Activated CD4-positive, alpha-beta T cell treated with anti-CD3 and anti-CD28 coated beads, Interleukin-2, amount 10 ng/mL, durations not matched to agents 24 days and 14 days (primary cell): Measurements from ENCODE around the gene MSL3B.

Experiments used
- DNase-seq: peaks from one replicate; pipeline ENCODE4 v3.0.0; 2022
- H3K27ac Mint-ChIP-seq: one replicate; pipeline ENCODE4 v1.8.0; 2022; ENCODE audit warnings: mild to moderate bottlenecking, mixed read lengths
- H3K27me3 Mint-ChIP-seq: one replicate; pipeline ENCODE4 v1.8.0; 2022; ENCODE audit warnings: mixed read lengths
- H3K36me3 Mint-ChIP-seq: one replicate; pipeline ENCODE4 v1.8.0; 2022; ENCODE audit warnings: low read depth, mild to moderate bottlenecking, mixed read lengths
- H3K4me1 Mint-ChIP-seq: one replicate; pipeline ENCODE4 v1.8.0; 2021; ENCODE audit warnings: mixed read lengths
- H3K4me3 Mint-ChIP-seq: one replicate; pipeline ENCODE4 v1.8.0; 2022; ENCODE audit warnings: mild to moderate bottlenecking, moderate library complexity, mixed read lengths
- H3K9me3 Mint-ChIP-seq: one replicate; pipeline ENCODE4 v1.8.0; 2021; ENCODE audit warnings: mixed read lengths
- intact Hi-C: fragments of 100-400 bp; cut with micrococcal nuclease; formaldehyde crosslinking; loops from one replicate; pipeline ENCODE4 v1.15.1; 2023

MSL3B gene

GRCh38 chr2:233865838-233866237 lies 2.3 kb downstream of the MSL3B start:
- peaks cover 17% of the 10 kb centered on the region for H3K4me1 Mint-ChIP-seq
- H3K4me3 Mint-ChIP-seq = no peak overlapping the region
- intact Hi-C loops = no loop called here
- peaks cover 29% of the 10 kb centered on the region for H3K36me3 Mint-ChIP-seq
- no peak overlapping the region for H3K27ac Mint-ChIP-seq
- H3K9me3 Mint-ChIP-seq = peaks cover 6% of the 10 kb centered on the region
- peaks cover 12% of the 10 kb centered on the region for H3K27me3 Mint-ChIP-seq
- peak; percentile 64 for DNase-seq

DNA sequence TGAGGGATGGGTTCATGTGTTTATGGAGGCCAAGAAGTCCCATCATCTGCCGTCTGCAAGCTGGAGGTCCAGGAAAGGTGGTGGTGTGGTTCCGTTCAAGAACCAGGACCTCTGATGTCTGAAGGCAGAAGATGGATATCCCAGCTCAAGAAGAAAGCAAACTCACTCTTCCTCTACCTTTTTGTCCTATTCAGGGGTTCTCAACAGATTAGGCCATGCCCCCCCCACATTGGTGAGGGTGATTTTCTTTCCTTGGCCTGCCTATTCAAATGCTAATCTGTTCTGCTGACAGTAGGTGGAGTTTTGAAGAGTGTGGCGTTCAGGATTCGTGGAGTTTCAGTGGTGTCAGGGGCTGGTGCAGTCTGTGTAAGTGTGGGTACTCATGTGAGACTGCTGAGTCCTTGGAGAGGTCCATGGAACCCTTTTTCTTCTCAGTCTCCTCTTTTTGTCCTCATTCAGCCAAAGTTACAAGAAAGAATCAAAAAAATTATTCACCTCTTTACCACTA lies 5.9 kb downstream of the MSL3B start:
- H3K27ac Mint-ChIP-seq = no peak overlapping the region
- peaks cover 18% of the 10 kb centered on the region for H3K4me1 Mint-ChIP-seq
- H3K4me3 Mint-ChIP-seq = no peak overlapping the region
- DNase-seq = peak; percentile 44
- intact Hi-C loops = no loop called here
- peaks cover 12% of the 10 kb centered on the region for H3K27me3 Mint-ChIP-seq
- peaks cover 23% of the 10 kb centered on the region for H3K36me3 Mint-ChIP-seq
- H3K9me3 Mint-ChIP-seq = no peaks in the 10 kb centered on the region

- DNase-seq = peak; percentile 33
- Mint-ChIP-seq H3K36me3 (peaks cover 8% of the 10 kb centered on the region), H3K27ac (no peak overlapping the region), H3K9me3 (no peaks in the 10 kb centered on the region), H3K4me3 (no peak overlapping the region), H3K27me3 (peaks cover 12% of the 10 kb centered on the region), H3K4me1 (peaks cover 23% of the 10 kb centered on the region)
- intact Hi-C loops = loop anchor here (10.0 kb wide), 1 partner anchor 304 kb away; no protein-coding TSS in a partner anchor
Measured at GRCh38 chr2:233858331-233858730, 9.9 kb downstream of the MSL3B start.

DNA sequence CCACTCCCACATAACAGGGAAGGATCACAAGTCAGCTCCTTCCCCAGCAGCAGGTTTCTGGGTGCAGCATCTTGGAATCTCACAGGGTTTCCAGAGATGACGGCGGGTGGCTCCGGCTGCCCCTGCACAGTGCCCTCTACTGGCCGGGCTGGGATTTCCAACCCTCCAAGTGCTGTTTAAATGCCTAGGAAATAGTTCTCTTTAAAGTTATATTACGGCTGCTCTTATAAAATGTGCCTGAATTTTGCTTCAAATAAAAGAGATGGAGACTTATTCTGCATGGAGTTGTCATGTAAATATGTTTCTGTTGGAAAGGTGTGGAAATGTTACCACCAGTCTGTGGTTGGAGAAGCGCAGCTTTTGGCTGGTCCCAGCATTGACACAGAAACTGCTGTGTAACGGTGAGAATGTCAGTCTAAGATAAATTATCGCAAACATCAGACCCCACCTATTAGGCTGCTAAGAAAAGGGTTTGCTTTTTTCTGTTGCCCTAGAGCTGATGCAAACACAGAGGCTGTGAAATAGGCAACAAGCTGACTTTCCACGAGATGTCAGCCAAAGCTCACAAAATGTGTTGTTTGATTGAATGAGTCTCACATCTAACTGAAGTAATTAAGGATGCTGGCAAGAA lies 10.6 kb downstream of the MSL3B start:
- Mint-ChIP-seq H3K36me3 (peaks cover 13% of the 10 kb centered on the region), H3K4me3 (no peak overlapping the region)
- intact Hi-C loops = loop anchor here (2.0 to 10.0 kb wide), 2 partner anchors 303 to 643 kb away; no protein-coding TSS in a partner anchor

GRCh38 chr2:233856184-233856583 lies 12.0 kb downstream of the MSL3B start:
- no peaks in the 10 kb centered on the region for H3K9me3 Mint-ChIP-seq
- peaks cover 23% of the 10 kb centered on the region for H3K36me3 Mint-ChIP-seq
- H3K4me3 Mint-ChIP-seq = no peak overlapping the region
- H3K27me3 Mint-ChIP-seq = peaks cover 12% of the 10 kb centered on the region
- peaks cover 42% of the 10 kb centered on the region for H3K4me1 Mint-ChIP-seq
- no peak for DNase-seq
- H3K27ac Mint-ChIP-seq = no peak overlapping the region
- intact Hi-C loops = loop anchor here (2.0 to 10.0 kb wide), 2 partner anchors 301 to 645 kb away; no protein-coding TSS in a partner anchor

More for the DNA sequence above, 10.6 kb downstream of the MSL3B start:
- H3K4me1 Mint-ChIP-seq = peaks cover 29% of the 10 kb centered on the region
- peaks cover 12% of the 10 kb centered on the region for H3K27me3 Mint-ChIP-seq
- no peaks in the 10 kb centered on the region for H3K9me3 Mint-ChIP-seq
- DNase-seq = peak; percentile 89
- no peak overlapping the region for H3K27ac Mint-ChIP-seq

GRCh38 chr2:233855345-233855744 lies 12.8 kb downstream of the MSL3B start:
- H3K27me3 Mint-ChIP-seq = peaks cover 11% of the 10 kb centered on the region
- peak; percentile 61 for DNase-seq
- peaks cover 26% of the 10 kb centered on the region for H3K36me3 Mint-ChIP-seq
- intact Hi-C loops = loop anchor here (10.0 kb wide), 1 partner anchor 301 kb away; no protein-coding TSS in a partner anchor
- no peaks in the 10 kb centered on the region for H3K9me3 Mint-ChIP-seq
- H3K4me1 Mint-ChIP-seq = peaks cover 42% of the 10 kb centered on the region
- H3K27ac Mint-ChIP-seq = peak overlapping the region; percentile 14
- peak overlapping the region; percentile 99 for H3K4me3 Mint-ChIP-seq

- H3K4me1 Mint-ChIP-seq = peaks cover 49% of the 10 kb centered on the region
- intact Hi-C loops = loop anchor here (1.0 to 10.0 kb wide), 2 partner anchors 14 to 300 kb away; partner anchors contain the start of gene MSL3B
- peaks cover 26% of the 10 kb centered on the region for H3K36me3 Mint-ChIP-seq
Measured at GRCh38 chr2:233854241-233854981, 13.8 kb downstream of the MSL3B start, which contains the start of gene HJURP. TSS of gene HJURP (minus strand) at chr2:233854535. CDS start at chr2:233854500, 35 bp downstream.

DNA sequence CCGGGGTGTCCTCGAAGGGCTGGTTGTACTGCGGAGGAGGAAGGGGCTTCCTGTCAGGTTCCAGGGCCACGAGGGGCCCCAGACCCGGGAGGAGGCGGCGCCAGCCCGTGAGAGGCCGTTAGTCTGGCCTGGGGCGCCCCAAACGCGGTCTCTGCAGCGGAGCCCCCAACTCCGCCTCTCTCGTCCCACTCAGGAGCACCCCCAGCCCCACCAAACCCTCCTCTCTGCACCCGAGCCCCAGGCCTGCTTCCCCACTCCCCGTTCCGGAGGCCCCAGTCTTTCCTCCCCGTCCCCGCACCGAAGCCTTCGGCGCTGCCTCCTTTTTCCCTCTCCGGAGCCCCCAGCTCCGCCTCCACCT lies 14.3 kb downstream of the MSL3B start:
- Mint-ChIP-seq H3K4me3 (peak overlapping the region; percentile 99), H3K4me1 (peaks cover 53% of the 10 kb centered on the region), H3K27ac (peak overlapping the region; percentile 96), H3K36me3 (peaks cover 32% of the 10 kb centered on the region), H3K9me3 (no peaks in the 10 kb centered on the region), H3K27me3 (no peaks in the 10 kb centered on the region)
- no peak for DNase-seq
- intact Hi-C loops = loop anchor here (1.0 to 10.0 kb wide), 2 partner anchors 14 to 299 kb away; partner anchors contain the start of gene MSL3B

More at GRCh38 chr2:233854241-233854981, 13.8 kb downstream of the MSL3B start, which contains the start of gene HJURP:
- peak; percentile 99 for DNase-seq
- Mint-ChIP-seq H3K9me3 (no peaks in the 10 kb centered on the region), H3K27ac (peak within 1 kb of the TSS; percentile 96), H3K27me3 (peaks cover 2% of the 10 kb centered on the region), H3K4me3 (peak within 1 kb of the TSS; percentile 99)

GRCh38 chr2:233853353-233853752 lies 14.8 kb downstream of the MSL3B start:
- Mint-ChIP-seq H3K4me1 (peaks cover 56% of the 10 kb centered on the region), H3K9me3 (no peaks in the 10 kb centered on the region), H3K36me3 (peaks cover 37% of the 10 kb centered on the region), H3K27me3 (no peaks in the 10 kb centered on the region), H3K4me3 (peak overlapping the region; percentile 99), H3K27ac (peak overlapping the region; percentile 96)
- DNase-seq = no peak
- intact Hi-C loops = loop anchor here (10.0 kb wide), 1 partner anchor 299 kb away; no protein-coding TSS in a partner anchor

GRCh38 chr2:233852056-233852455 lies 16.1 kb downstream of the MSL3B start:
- Mint-ChIP-seq H3K4me1 (peaks cover 54% of the 10 kb centered on the region), H3K27ac (peak overlapping the region; percentile 89), H3K27me3 (no peaks in the 10 kb centered on the region), H3K36me3 (peaks cover 45% of the 10 kb centered on the region), H3K9me3 (no peaks in the 10 kb centered on the region), H3K4me3 (peak overlapping the region; percentile 99)
- no peak for DNase-seq
- intact Hi-C loops = loop anchor here (10.0 kb wide), 1 partner anchor 297 kb away; no protein-coding TSS in a partner anchor

GRCh38 chr2:233851169-233851568 lies 17.0 kb downstream of the MSL3B start:
- intact Hi-C loops = loop anchor here (10.0 kb wide), 1 partner anchor 296 kb away; no protein-coding TSS in a partner anchor
- Mint-ChIP-seq H3K27ac (no peak overlapping the region), H3K27me3 (no peaks in the 10 kb centered on the region), H3K9me3 (no peaks in the 10 kb centered on the region), H3K4me3 (no peak overlapping the region), H3K4me1 (peaks cover 60% of the 10 kb centered on the region), H3K36me3 (peaks cover 53% of the 10 kb centered on the region)
- DNase-seq = no peak

DNA sequence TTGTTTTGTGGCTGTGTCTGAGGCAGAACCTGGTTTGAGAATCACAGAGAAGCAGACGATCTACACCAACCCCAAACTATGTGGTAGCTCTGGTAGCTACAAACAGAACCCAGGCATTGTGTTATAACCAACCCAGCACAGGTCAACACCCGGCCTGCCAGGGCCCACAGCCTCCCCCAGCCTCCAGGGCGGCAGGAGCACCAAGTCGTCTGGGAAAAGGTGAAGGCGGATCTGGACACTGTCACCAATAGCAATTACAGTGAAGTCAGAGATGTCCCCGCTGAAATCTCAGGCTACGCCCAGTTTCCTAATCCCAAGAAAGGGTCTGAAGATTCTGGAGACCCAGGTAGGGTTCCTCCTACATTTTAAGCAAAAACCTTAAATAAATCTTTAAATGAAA lies 17.4 kb downstream of the MSL3B start:
- no peak overlapping the region for H3K27ac Mint-ChIP-seq
- H3K4me1 Mint-ChIP-seq = peaks cover 59% of the 10 kb centered on the region
- no peaks in the 10 kb centered on the region for H3K9me3 Mint-ChIP-seq
- peaks cover 55% of the 10 kb centered on the region for H3K36me3 Mint-ChIP-seq
- no peak overlapping the region for H3K4me3 Mint-ChIP-seq
- H3K27me3 Mint-ChIP-seq = no peaks in the 10 kb centered on the region
- no peak for DNase-seq
- intact Hi-C loops = loop anchor here (10.0 kb wide), 1 partner anchor 296 kb away; no protein-coding TSS in a partner anchor

DNA sequence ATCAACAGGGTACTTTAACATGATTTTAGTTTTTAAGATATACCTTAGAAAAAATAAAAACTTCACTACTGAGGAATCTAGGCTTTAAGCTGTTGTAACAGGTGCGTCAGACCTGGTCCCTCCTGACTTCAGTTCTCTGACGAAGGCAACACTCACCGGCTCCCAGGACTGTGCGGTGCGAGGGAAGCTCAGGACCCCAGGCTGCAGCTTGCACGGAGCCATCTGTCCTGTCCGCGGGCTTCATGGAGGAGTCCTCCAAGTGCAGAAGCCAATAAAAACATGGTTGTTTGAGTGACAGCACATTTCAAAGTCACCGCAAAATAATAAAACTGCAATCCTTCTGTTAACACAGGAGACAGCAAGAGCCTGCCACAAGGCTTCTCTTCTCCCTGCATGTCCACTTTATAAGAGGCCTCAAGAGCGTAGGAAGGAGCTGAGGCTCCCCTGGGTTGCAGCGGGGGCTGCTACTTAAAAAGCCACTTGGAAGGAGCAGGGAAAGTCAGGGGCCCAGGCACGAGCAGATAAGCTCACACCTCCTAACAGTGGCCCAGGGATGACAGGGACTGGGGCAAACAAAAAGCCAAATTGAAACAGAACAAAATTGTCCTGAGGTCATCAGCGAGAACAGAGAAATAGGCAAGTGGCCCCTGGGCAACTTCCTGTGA lies 18.4 kb downstream of the MSL3B start:
- DNase-seq = no peak
- H3K27ac Mint-ChIP-seq = peak overlapping the region; percentile 37
- no peak overlapping the region for H3K4me3 Mint-ChIP-seq
- H3K9me3 Mint-ChIP-seq = no peaks in the 10 kb centered on the region
- no peaks in the 10 kb centered on the region for H3K27me3 Mint-ChIP-seq
- intact Hi-C loops = loop anchor here (10.0 kb wide), 1 partner anchor 295 kb away; no protein-coding TSS in a partner anchor
- peaks cover 52% of the 10 kb centered on the region for H3K4me1 Mint-ChIP-seq
- peaks cover 62% of the 10 kb centered on the region for H3K36me3 Mint-ChIP-seq
